GM18873 (cell line): ENCODE results near the gene BAZ2A.
"Not testable (repeated sequence)": the region's sequence is repeated elsewhere in the genome, so short reads cannot be mapped to it uniquely, and the experiment has no call there.

Source experiments
- ATAC-seq: cut with Tn5 transposase; IDR thresholded peaks from one replicate; pipeline ENCODE4 v1.9.1; 2021; ENCODE audit warnings: mild to moderate bottlenecking, moderate library complexity, moderate number of reproducible peaks; ENCODE audit not compliant: unreplicated experiment, low FRiP score

BAZ2A gene

GRCh38 chr12:56599797-56600196 is 30.3 kb downstream of the BAZ2A start:
- ATAC-seq = no peak

GRCh38 chr12:56599041-56599440 is 31.1 kb downstream of the BAZ2A start:
- ATAC-seq = no peak

GRCh38 chr12:56596815-56597214 is 33.3 kb downstream of the BAZ2A start:
- no peak for ATAC-seq

- ATAC-seq = no peak
Measured at GRCh38 chr12:56593909-56594621, 36.1 kb downstream of the BAZ2A start.

- ATAC-seq = no peak
Measured at GRCh38 chr12:56591961-56592360, 38.2 kb downstream of the BAZ2A start.

- no peak for ATAC-seq
Measured at GRCh38 chr12:56591126-56591525, 39.0 kb downstream of the BAZ2A start.

- ATAC-seq = no peak
Measured at GRCh38 chr12:56590237-56590830, 39.8 kb downstream of the BAZ2A start.

- no peak for ATAC-seq
Measured at GRCh38 chr12:56589783-56590182, 40.3 kb downstream of the BAZ2A start.

GRCh38 chr12:56585098-56585497 is 45.0 kb downstream of the BAZ2A start:
- ATAC-seq = no peak

- ATAC-seq = no peak
Measured at GRCh38 chr12:56581418-56582145, 48.5 kb downstream of the BAZ2A start.

GRCh38 chr12:56578983-56579546 is 51.1 kb downstream of the BAZ2A start:
- no peak for ATAC-seq

- not testable (repeated sequence) for ATAC-seq
Measured at GRCh38 chr12:56577248-56577647, 52.9 kb downstream of the BAZ2A start.

GRCh38 chr12:56574210-56574609 is 55.9 kb downstream of the BAZ2A start:
- ATAC-seq = no peak

GRCh38 chr12:56572288-56572687 is 57.8 kb downstream of the BAZ2A start:
- no peak for ATAC-seq

- no peak for ATAC-seq
Measured at GRCh38 chr12:56571121-56571520, 59.0 kb downstream of the BAZ2A start.

- ATAC-seq = no peak
Measured at GRCh38 chr12:56568146-56568545, 62.0 kb downstream of the BAZ2A start.

GRCh38 chr12:56565510-56566101 is 64.5 kb downstream of the BAZ2A start:
- ATAC-seq = no peak

GRCh38 chr12:56551070-56551469 is 79.1 kb downstream of the BAZ2A start:
- ATAC-seq = no peak

GRCh38 chr12:56546680-56547079 is 83.4 kb downstream of the BAZ2A start:
- no peak for ATAC-seq
